ENCODE measurements around the gene PTGER4. TPM values are rescaled to one million over a fixed set of nuclear protein-coding genes. Genes with fewer than 3 reads are reported as not detected.
A peak's percentile ranks its signal among the peaks of the same experiment; 100 is the strongest.

PTGER4 gene
- total RNA-seq, 3 donors from 2014 or later = 20.5 to 31.5 (median 27.5) TPM

GRCh38 chr5:40678026-40678425, 1.7 kb upstream of the PTGER4 start:
- TF ChIP-seq POLR2A (IDR thresholded peaks at IDR 0.05) (no peak), CTCF (IDR thresholded peaks at IDR 0.05) (no peak), POLR2AphosphoS5 (IDR thresholded peaks at IDR 0.05) (no peak)
- H3K4me3 ChIP-seq = peak overlapping the region in 2 of 3 donors; percentile 82 to 90
- H3K9me3 ChIP-seq = no peaks in the 10 kb centered on the region
- H3K27ac ChIP-seq = peak overlapping the region; percentile 95 to 97
- H3K27me3 ChIP-seq = no peaks in the 10 kb centered on the region
- no peaks in the 10 kb centered on the region for H3K36me3 ChIP-seq
- DNase-seq (ENCODE audit: low spot score in 2 of 2) = no peak
- H3K4me1 ChIP-seq = peaks cover 0 to 3% of the 10 kb centered on the region in 2 donors
- intact Hi-C loops (cut with DNase I; ENCODE audit: low total_unique reads) = no loop called here

- no peak for TF ChIP-seq CTCF (IDR thresholded peaks at IDR 0.05)
- TF ChIP-seq POLR2A (IDR thresholded peaks at IDR 0.05) = no peak
- TF ChIP-seq POLR2AphosphoS5 (IDR thresholded peaks at IDR 0.05) = no peak
- Histone ChIP-seq H3K4me3 (peak overlapping the region; percentile 82 to 90 (median 83)), H3K27ac (peak overlapping the region; percentile 95 to 97), H3K36me3 (no peaks in the 10 kb centered on the region), H3K4me1 (peaks cover 0 to 3% of the 10 kb centered on the region in 2 donors), H3K9me3 (no peaks in the 10 kb centered on the region), H3K27me3 (no peaks in the 10 kb centered on the region)
- no peak for DNase-seq (ENCODE audit: low spot score in 2 of 2)
- intact Hi-C loops (cut with DNase I; ENCODE audit: low total_unique reads) = no loop called here
These were observed 1.1 kb upstream of the PTGER4 start for GRCh38 chr5:40678460-40679147.

GRCh38 chr5:40679148-40679912, 385 bp upstream of the PTGER4 start:
- H3K36me3 ChIP-seq = no peaks in the 10 kb centered on the region
- no peaks in the 10 kb centered on the region for H3K27me3 ChIP-seq
- H3K9me3 ChIP-seq = no peaks in the 10 kb centered on the region
- peak overlapping the region; percentile 82 to 90 (median 83) for H3K4me3 ChIP-seq
- peak; percentile 83 to 92 for DNase-seq (ENCODE audit: low spot score in 2 of 2)
- peak overlapping the region; percentile 95 to 97 for H3K27ac ChIP-seq
- intact Hi-C loops (cut with DNase I; ENCODE audit: low total_unique reads) = no loop called here
- TF ChIP-seq CTCF (IDR thresholded peaks at IDR 0.05) (no peak), POLR2AphosphoS5 (IDR thresholded peaks at IDR 0.05) (no peak), POLR2A (IDR thresholded peaks at IDR 0.05) (no peak)
- H3K4me1 ChIP-seq = peaks cover 0 to 3% of the 10 kb centered on the region in 2 donors

- H3K4me1 ChIP-seq = peaks cover 0 to 6% of the 10 kb centered on the region in 2 donors
- no peak for DNase-seq (ENCODE audit: low spot score in 2 of 2)
- no peaks in the 10 kb centered on the region for H3K9me3 ChIP-seq
- H3K27ac ChIP-seq = peak overlapping the region; percentile 95 to 97
- no peaks in the 10 kb centered on the region for H3K27me3 ChIP-seq
- no peaks in the 10 kb centered on the region for H3K36me3 ChIP-seq
- intact Hi-C loops (cut with DNase I; ENCODE audit: low total_unique reads) = no loop called here
- peak overlapping the region; percentile 82 to 90 (median 83) for H3K4me3 ChIP-seq
- peak in 1 of 3 donors; percentile 8 for TF ChIP-seq CTCF (IDR thresholded peaks at IDR 0.05)
- TF ChIP-seq POLR2AphosphoS5 (IDR thresholded peaks at IDR 0.05) = peak in 1 of 3 donors; percentile 13
- TF ChIP-seq POLR2A (IDR thresholded peaks at IDR 0.05) = no peak
These were observed 1.1 kb downstream of the PTGER4 start for GRCh38 chr5:40680741-40681362.
